Liver (tissue), 2 donors: Measurements from ENCODE around the gene ARFGAP3.

Experiments
- CTCF ChIP-seq: fragments of 150-350 bp; IDR thresholded peaks from 2 replicates; pipeline ENCODE4 v1.5.1; 2017; ENCODE audit warnings: improper control_type of control experiment, low read depth, low read length; ENCODE audit not compliant: missing input control
- YY1 ChIP-seq: IDR thresholded peaks from 2 replicates; pipeline ENCODE4 v1.6.1; 2016; ENCODE audit warnings: antibody characterized with exemption, mild to moderate bottlenecking
- ZBTB33 ChIP-seq: IDR thresholded peaks from 2 replicates; pipeline ENCODE4 v1.6.1; 2016; ENCODE audit warnings: antibody characterized with exemption
- donor health status: healthy.

- TF ChIP-seq CTCF, result no peak
- no peak for TF ChIP-seq ZBTB33
- TF ChIP-seq YY1, result no peak
Observed at GRCh38 chr22:42813501-42813900, 43.6 kb downstream of the ARFGAP3 start.
